Measurements from ENCODE around the gene CYS1.
"Not testable (repeated sequence)": the region's sequence is repeated elsewhere in the genome, so short reads cannot be mapped to it uniquely, and the experiment has no call there.

The CYS1 gene

DNA sequence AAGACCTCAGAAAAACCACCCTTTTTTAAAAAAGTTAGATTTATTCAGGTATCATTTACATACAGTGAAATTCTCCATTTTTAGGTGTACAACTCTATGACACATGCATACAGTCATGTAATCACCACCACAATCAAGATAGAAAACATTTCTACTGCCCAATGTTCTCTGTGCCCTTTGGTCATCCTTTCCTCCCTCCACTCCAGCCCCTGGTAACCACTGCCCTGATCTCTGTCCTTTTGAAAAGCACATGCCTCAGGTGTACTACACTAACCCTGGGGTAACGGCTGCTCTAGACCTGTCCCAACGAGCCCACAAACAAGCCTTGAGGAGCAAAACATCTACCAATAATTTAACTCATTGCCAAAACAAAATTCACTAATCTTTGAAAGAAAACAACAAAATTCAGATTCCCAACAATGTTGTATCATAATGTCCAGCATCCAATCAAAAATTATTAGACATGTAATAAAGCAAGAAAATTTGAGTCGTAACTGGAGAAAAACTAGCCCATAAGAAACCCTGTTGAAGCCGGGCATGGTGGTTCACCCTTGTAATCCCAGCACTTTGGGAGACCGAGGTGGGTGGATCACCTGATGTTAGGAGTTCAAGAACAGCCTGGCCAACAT, 62.8 kb downstream of the CYS1 start:
- H3K9me3 ChIP-seq (ENCODE audit: insufficient read depth, low read length), result no peaks in the 10 kb centered on the region
- DNase-seq (ENCODE audit: low read depth, low spot score), result no peak
- TF ChIP-seq SUZ12 (IDR thresholded peaks at IDR 0.05; ENCODE audit: extremely low read depth, insufficient read depth, insufficient read length) (no peak), YY1 (IDR thresholded peaks at IDR 0.05; ENCODE audit: insufficient read depth, insufficient read length) (no peak), ZNF274 (IDR thresholded peaks at IDR 0.05; ENCODE audit: low read depth, low read length) (no peak)
- no peaks in the 10 kb centered on the region for H3K36me3 ChIP-seq (ENCODE audit: insufficient read depth, insufficient read length, low read length)
- no peak overlapping the region for H3K9ac ChIP-seq (ENCODE audit: insufficient read length, low read depth)
- no peak overlapping the region for H3K4me3 ChIP-seq (ENCODE audit: insufficient read length, low read depth)
- H3K27me3 ChIP-seq (ENCODE audit: insufficient read depth, insufficient read length), result no peaks in the 10 kb centered on the region
- no peaks in the 10 kb centered on the region for H3K4me1 ChIP-seq (ENCODE audit: insufficient read depth, insufficient read length)

DNA sequence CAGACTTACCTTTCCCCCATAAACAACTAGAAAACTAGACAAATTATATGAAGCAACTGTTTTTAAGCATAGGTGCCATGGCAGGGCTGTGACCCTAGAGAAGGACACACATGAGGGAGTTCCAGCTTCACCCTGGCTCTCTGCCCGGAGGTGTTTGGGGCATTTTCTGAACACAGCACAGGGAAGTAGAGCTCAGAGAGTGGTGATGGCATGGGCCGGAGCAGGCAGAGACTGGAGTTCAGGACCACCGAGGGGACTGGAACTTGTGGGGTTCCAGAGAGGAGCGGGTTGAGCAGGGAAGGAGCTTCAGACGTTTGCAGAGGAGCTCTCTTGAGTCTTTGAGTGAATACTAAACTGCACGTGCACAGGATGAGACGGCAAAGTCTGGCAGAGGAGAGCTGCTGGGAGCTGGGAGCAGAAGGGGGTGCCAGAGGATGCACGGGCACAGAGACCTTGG, 63.4 kb downstream of the CYS1 start:
- TF ChIP-seq SUZ12 (IDR thresholded peaks at IDR 0.05; ENCODE audit: extremely low read depth, insufficient read depth, insufficient read length), result no peak
- TF ChIP-seq YY1 (IDR thresholded peaks at IDR 0.05; ENCODE audit: insufficient read depth, insufficient read length), result no peak
- no peak for TF ChIP-seq ZNF274 (IDR thresholded peaks at IDR 0.05; ENCODE audit: low read depth, low read length)
- H3K36me3 ChIP-seq (ENCODE audit: insufficient read depth, insufficient read length, low read length), result no peaks in the 10 kb centered on the region
- H3K9me3 ChIP-seq (ENCODE audit: insufficient read depth, low read length), result no peaks in the 10 kb centered on the region
- no peaks in the 10 kb centered on the region for H3K4me1 ChIP-seq (ENCODE audit: insufficient read depth, insufficient read length)
- H3K9ac ChIP-seq (ENCODE audit: insufficient read length, low read depth), result no peak overlapping the region
- DNase-seq (ENCODE audit: low read depth, low spot score), result no peak
- H3K27me3 ChIP-seq (ENCODE audit: insufficient read depth, insufficient read length), result no peaks in the 10 kb centered on the region
- H3K4me3 ChIP-seq (ENCODE audit: insufficient read length, low read depth), result no peak overlapping the region

DNA sequence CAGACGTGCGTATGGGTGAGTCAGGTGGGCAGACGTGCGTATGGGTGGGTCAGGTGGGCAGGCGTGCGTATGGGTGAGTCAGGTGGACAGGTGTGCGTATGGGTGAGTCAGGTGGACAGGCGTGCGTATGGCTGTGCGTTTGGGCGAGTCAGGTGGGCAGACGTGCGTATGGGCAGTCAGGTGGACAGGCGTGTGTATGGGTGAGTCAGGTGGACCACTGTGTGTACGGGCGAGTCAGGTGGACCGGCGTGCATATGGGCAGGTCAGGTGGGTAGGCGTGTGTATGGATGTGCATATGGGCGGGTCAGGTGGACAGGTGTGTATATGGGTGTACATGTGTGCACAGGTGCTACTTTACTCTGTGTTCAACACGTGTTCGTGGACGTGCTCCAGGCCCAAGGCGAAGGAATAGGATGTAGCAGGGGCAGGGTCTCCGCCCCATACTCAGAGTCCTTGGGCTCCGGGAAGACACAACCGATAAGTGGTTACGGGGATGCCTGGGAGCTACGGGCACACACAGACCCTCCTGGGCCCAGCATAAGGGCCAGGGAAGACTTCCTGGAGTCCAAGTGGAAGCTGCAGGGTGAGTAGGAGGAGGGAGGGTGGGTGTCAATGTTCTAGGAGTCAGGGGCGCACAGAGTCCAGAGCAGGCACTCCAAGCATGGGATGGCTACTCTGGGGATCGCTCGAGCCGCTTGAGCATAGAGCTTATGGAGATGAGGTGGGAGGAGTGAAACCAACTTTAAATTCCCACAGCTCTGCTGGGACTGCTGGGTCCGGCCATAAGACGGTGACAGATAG, 64.0 kb downstream of the CYS1 start:
- no peak for DNase-seq (ENCODE audit: low read depth, low spot score)
- no peaks in the 10 kb centered on the region for H3K9me3 ChIP-seq (ENCODE audit: insufficient read depth, low read length)
- TF ChIP-seq YY1 (IDR thresholded peaks at IDR 0.05; ENCODE audit: insufficient read depth, insufficient read length), result no peak
- no peak for TF ChIP-seq ZNF274 (IDR thresholded peaks at IDR 0.05; ENCODE audit: low read depth, low read length)
- no peak for TF ChIP-seq SUZ12 (IDR thresholded peaks at IDR 0.05; ENCODE audit: extremely low read depth, insufficient read depth, insufficient read length)
- no peaks in the 10 kb centered on the region for H3K4me1 ChIP-seq (ENCODE audit: insufficient read depth, insufficient read length)
- no peaks in the 10 kb centered on the region for H3K36me3 ChIP-seq (ENCODE audit: insufficient read depth, insufficient read length, low read length)
- no peaks in the 10 kb centered on the region for H3K27me3 ChIP-seq (ENCODE audit: insufficient read depth, insufficient read length)
- no peak overlapping the region for H3K9ac ChIP-seq (ENCODE audit: insufficient read length, low read depth)
- no peak overlapping the region for H3K4me3 ChIP-seq (ENCODE audit: insufficient read length, low read depth)

DNA sequence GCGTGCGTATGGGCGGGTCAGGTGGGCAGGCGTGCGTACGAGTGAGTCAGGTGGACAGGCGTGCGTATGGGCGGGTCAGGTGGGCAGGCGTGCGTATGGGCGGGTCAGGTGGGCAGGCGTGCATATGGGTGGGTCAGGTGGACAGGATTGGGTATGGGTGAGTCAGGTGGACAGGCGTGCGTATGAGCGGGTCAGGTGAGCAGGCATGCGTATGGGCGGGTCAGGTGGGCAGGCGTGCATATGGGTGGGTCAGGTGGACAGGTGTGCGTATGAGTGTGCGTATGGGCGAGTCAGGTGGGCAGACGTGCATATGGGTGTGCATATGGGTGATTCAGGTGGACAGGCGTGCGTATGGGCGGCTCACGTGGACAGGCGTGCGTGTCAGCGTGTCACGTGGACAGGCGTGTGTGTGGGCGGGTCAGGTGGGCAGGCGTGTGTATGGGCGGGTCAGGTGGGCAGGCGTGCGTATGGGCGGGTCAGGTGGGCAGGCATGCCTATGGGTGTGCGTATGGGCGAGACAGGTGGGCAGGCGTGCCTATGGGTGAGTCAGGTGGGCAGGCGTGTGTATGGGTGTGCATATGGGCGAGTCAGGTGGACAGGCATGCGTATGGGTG, 64.7 kb downstream of the CYS1 start:
- H3K36me3 ChIP-seq (ENCODE audit: insufficient read depth, insufficient read length, low read length); H3K9ac ChIP-seq (ENCODE audit: insufficient read length, low read depth); H3K4me3 ChIP-seq (ENCODE audit: insufficient read length, low read depth); H3K9me3 ChIP-seq (ENCODE audit: insufficient read depth, low read length); DNase-seq (ENCODE audit: low read depth, low spot score); H3K27me3 ChIP-seq (ENCODE audit: insufficient read depth, insufficient read length); H3K4me1 ChIP-seq (ENCODE audit: insufficient read depth, insufficient read length): not testable (repeated sequence)

DNA sequence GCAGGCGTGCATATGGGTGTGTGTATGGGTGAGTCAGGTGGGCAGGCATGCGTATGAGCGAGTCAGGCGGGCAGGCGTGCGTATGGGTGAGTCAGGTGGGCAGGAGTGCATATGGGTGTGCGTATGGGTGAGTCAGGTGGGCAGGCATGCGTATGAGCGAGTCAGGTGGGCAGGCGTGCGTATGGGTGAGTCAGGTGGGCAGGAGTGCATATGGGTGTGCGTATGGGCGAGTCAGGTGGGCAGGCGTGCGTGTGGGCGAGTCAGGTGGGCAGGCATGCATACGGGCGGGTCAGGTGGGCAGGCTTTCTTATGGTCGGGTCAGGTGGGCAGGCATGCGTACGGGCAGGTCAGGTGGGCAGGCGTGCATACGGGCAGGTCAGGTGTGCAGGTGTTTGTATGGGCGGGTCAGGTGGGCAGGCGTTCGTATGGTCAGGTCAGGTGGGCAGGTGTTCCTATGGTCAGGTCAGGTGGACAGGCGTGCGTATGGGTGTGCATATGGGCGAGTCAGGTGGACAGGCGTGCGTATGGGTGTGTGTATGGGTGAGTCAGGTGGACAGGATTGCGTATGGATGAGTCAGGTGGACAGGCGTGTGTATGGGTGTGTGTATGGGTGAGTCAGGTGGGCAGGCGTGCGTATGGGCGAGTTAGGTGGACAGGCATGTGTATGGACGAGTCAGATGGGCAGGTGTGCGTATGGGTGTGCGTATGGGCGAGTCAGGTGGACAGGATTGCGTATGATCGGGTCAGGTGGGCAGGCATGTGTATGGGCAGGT, 65.6 kb downstream of the CYS1 start:
- DNase-seq (ENCODE audit: low read depth, low spot score), result no peak
- H3K36me3 ChIP-seq (ENCODE audit: insufficient read depth, insufficient read length, low read length), result no peaks in the 10 kb centered on the region
- H3K4me1 ChIP-seq (ENCODE audit: insufficient read depth, insufficient read length), result no peaks in the 10 kb centered on the region
- H3K9ac ChIP-seq (ENCODE audit: insufficient read length, low read depth), result no peak overlapping the region
- H3K4me3 ChIP-seq (ENCODE audit: insufficient read length, low read depth), result no peak overlapping the region
- no peaks in the 10 kb centered on the region for H3K9me3 ChIP-seq (ENCODE audit: insufficient read depth, low read length)
- no peak for TF ChIP-seq ZNF274 (IDR thresholded peaks at IDR 0.05; ENCODE audit: low read depth, low read length)
- no peak for TF ChIP-seq SUZ12 (IDR thresholded peaks at IDR 0.05; ENCODE audit: extremely low read depth, insufficient read depth, insufficient read length)
- no peak for TF ChIP-seq YY1 (IDR thresholded peaks at IDR 0.05; ENCODE audit: insufficient read depth, insufficient read length)
- H3K27me3 ChIP-seq (ENCODE audit: insufficient read depth, insufficient read length), result no peaks in the 10 kb centered on the region

DNA sequence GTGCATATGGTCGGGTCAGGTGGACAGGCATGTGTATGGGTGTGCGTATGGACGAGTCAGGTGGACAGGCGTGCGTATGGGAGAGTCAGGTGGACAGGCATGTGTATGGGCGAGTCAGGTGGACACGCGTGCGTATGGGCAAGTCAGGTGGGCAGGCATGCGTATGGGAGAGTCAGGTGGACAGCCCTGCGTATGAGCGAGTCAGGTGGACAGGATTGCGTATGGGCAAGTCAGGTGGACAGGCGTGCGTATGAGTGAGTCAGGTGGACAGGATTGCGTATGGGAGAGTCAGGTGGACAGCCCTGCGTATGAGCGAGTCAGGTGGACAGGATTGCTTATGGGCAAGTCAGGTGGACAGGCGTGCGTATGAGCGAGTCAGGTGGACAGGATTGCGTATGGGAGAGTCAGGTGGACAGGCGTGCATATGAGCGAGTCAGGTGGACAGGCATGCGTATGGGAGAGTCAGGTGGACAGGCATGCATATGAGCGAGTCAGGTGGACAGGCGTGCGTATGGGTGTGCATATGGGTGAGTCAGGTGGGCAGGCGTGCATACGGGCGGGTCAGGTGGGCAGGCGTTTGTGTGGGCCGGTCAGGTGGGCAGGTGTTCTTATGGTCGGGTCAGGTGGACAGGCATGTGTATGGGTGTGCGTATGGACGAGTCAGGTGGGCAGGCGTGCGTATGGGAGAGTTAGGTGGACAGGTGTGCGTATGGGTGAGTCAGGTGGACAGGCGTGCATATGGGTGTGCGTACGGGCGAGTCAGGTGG, 66.4 kb downstream of the CYS1 start:
- H3K27me3 ChIP-seq (ENCODE audit: insufficient read depth, insufficient read length); DNase-seq (ENCODE audit: low read depth, low spot score); H3K36me3 ChIP-seq (ENCODE audit: insufficient read depth, insufficient read length, low read length); H3K4me1 ChIP-seq (ENCODE audit: insufficient read depth, insufficient read length); H3K4me3 ChIP-seq (ENCODE audit: insufficient read length, low read depth); H3K9ac ChIP-seq (ENCODE audit: insufficient read length, low read depth); H3K9me3 ChIP-seq (ENCODE audit: insufficient read depth, low read length): not testable (repeated sequence)

All from NT2/D1 (cell line).